Activated CD4-positive, alpha-beta T cell treated with anti-CD3 and anti-CD28 coated beads, Interleukin-2, amount 50 U/mL, for 24 hours (primary cell): ENCODE results near the gene KLHDC8A.
"Not testable (repeated sequence)": the region's sequence is repeated elsewhere in the genome, so short reads cannot be mapped to it uniquely, and the experiment has no call there.

Experiments
- DNase-seq, 2 donors: peaks; one replicate each; pipeline ENCODE4 v3.0.0-alpha.2; 2020; ENCODE audit warnings: low read depth in 1 of 2, low spot score in 1 of 2

Gene KLHDC8A, protein sequence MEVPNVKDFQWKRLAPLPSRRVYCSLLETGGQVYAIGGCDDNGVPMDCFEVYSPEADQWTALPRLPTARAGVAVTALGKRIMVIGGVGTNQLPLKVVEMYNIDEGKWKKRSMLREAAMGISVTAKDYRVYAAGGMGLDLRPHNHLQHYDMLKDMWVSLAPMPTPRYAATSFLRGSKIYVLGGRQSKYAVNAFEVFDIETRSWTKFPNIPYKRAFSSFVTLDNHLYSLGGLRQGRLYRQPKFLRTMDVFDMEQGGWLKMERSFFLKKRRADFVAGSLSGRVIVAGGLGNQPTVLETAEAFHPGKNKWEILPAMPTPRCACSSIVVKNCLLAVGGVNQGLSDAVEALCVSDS

DNA sequence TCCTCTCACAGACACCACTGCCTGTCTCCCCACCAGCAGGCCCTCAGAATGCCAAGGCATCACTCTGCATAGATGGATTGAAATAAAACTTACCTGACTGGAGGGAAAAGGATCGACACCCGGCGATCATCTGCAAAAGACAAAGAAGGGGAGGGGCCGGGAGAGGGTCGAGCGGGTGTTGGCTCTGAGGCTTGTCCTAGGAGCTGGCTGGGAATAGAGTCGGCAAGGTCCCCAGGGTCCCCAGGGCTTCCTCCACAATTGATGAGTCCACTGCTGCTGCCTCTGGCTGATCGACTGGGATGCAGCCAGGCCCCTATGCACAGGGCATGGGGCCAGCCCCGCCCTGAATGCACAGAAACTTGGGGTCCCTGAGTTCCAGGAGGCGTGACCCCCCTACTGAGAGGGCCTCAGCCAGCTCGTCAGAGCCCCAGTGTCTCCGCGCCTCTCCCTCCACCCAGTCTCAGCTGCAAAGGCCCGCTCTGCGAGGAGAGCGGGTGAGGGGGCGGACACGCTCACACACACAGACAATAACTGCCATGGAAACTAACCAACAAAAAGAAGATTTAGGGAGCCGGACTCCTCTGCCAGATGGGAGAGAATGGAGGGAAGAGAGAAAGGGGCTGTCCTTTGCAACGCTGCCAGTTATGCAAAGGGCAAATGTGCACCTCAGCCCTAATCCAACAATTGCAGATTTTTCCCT is at the start of gene KLHDC8A:
Gene KLHDC8A, minus strand, starts transcription at position 483 of the 700 bp plus-strand sequence. CDS start 13,318 bp downstream, outside the sequence.
- no peak for DNase-seq

DNA sequence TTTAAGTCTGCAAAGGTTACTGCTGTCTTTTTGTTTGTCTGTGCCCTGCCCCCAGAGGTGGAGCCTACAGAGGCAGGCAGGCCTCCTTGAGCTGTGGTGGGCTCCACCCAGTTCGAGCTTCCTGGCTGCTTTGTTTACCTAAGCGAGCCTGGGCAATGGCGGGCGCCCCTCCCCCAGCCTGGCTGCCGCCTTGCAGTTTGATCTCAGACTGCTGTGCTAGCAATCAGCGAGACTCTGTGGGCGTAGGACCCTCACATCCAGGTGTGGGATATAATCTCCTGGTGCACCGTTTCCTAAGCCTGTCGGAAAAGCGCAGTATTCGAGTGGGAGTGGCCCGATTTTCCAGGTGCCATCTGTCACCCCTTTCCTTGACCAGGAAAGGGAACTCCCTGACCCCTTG is 49.5 kb upstream of the KLHDC8A start:
- not testable (repeated sequence) for DNase-seq

DNA sequence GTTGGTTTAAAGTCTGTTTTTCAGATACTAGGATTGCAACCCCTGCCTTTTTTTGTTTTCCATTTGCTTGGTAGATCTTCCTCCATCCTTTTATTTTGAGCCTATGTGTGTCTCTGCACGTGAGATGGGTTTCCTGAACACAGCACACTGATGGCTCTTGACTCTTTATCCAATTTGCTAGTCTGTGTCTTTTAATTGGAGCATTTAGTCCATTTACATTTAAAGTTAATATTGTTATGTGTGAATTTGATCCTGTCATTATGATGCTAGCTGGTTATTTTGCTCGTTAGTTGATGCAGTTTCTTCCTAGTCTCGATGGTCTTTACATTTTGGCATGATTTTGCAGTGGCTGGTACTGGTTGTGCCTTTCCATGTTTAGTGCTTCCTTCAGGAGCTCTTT is 47.8 kb upstream of the KLHDC8A start:
- DNase-seq = not testable (repeated sequence)

DNA sequence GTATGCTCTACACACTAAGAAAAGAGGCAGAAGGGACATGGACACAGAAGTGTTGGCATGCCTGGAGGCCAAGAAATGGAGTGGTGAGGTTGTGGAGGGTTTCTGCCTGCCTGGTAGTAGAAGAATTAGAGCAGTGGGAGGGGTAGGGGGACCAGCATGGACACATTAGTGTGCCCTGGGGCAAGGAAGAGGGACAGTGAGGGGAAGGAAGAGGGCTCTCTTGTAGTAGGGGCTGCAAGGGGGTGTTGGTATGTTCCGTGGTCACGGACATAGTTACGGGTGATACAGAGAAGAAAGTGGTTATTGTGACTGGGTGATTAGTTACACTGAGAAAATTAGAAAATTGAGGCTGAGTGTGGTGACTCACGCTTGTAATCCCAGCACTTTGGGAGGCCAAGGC is 41.9 kb upstream of the KLHDC8A start:
- no peak for DNase-seq

DNA sequence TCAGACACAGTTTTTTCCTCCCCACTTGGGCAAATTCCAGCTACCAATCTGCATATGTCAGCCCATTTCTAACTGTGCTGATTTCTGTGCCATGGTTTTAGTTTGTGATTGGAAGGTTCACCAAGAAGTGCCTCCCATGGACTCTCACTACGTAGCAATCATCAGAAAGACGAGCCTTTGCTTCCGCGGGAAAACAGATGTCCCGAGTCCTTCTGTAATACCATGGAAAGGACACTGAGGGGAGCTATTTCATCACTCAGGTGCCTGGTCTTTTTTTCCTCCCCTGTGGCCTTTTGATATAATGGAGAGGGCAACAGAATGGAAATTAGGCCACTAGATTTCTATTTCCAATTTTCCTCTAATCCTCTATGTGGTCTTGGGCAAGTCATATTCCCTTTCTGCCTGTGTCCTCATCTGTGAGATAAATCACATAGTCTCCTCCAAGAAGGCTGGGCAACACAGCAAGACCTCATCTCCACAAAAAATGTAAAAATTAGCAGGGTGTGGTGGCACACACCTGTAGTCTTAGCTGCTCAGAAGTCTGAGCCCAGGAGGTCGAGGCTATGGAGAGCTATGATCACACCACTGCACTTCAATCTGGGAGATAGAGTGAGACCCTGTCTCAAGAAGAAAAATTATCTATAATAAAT is 40.4 kb upstream of the KLHDC8A start:
- peak in 1 of 2 donors; percentile 5 for DNase-seq

DNA sequence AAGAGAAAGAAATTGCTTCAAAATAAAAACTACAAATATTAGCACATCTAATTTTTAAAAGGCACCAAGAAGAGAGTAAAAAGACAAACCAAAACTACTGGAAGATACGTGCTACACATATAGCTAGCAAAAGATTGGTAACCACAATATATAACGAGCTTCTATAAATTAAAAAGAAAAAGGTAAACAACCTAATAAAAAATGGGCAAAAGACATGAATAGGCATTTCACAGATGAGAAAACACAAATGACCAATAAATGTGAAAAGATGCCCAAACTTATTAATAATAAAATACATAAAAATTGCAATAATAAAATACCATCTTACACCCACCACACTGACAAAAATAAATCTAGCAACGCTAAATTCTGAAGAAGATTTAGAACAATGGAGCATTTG is 38.9 kb upstream of the KLHDC8A start:
- DNase-seq = no peak

DNA sequence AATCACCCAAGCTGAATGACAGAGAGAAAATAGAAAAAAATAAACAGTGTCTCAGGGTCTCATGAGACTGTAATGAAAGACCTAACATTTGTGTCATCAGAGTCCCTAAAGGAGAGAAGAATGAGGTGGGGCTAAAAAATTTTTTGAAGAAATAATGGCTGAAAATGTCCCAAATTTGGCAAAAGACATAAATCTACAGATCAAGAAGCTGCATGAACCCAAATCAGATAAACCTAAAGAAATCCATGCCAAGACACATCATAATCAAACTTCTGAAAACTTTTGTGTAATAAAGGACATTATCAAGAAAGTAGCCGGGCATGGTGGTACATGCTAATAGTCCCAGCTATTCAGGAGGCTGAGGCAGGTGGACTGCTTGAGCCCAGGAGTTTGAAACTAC is 35.9 kb upstream of the KLHDC8A start:
- no peak for DNase-seq

DNA sequence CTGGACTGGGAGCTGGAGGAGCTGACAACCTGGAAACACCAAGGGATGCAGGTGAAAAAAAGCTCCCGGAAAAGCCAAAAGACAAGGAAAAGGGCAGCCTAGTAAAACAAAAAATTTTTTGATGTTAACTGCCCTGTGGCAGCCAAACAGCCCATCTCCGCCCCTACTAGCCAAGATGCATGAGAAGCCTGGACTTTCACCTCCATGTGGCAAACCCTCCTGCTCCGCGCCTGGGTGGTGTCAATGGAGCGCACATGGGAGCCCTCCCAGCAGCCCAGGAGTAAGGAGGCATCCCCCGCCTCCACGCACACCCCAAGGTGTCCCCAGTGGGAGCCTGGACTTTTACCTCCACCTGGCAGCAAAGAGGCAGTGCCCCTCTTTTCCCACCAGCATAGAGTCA is 34.7 kb upstream of the KLHDC8A start:
- DNase-seq = no peak

DNA sequence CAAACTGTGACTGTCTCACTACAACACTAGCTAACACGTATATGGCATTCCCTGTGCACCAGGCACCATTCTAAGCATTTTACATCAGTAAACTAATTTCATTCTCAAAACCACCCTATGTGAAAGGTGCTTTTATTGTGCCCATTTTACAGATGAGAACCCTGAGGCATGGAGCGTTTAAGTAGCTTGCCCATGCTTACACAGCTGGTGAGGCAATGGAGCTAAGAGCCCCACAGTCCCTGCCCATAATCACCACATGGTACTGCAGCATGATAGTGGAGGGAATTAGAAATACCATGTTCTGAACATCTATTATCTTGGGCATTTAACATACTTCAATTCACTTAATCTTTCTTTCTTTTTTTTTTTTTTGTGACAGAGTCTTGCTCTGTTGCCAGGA is 31.1 kb upstream of the KLHDC8A start:
- DNase-seq = no peak

DNA sequence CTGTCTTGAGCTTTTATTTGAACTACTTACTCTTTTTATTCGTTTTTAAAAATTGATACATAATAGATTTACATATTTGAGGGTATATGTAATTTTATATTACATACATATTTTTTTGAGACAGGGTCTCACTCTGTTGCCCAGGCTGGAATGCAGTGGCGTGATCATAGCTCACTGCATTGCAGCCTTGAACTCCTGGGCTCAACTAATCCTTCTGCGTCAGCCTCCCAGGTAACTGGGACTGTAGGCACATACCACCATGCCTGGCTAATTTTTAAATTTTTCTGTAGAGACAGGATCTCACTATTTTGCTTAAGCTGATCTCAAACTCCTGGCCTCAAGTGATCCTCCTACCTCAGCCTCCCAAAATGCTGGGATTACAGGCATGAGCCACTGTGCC is 26.3 kb upstream of the KLHDC8A start:
- not testable (repeated sequence) for DNase-seq

DNA sequence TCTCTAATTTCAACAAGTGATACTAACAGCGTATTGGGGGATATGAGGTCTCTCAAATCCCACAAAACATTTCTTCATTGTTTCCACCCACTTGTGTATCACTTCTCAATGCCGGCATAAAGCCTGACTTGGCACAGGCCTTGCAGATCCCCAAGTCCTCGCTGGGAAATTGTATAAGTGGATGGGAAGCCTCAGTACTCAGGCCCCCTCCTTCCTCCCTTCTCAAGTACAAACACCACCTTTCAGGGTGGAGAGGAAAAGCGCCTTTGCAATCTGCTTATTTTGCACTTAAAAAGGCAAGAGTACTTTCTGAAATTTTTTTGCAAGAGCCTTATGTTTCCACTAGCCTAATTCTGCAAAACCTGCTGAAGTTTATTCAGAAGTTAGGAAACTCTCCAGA is 25.8 kb upstream of the KLHDC8A start:
- DNase-seq = no peak

DNA sequence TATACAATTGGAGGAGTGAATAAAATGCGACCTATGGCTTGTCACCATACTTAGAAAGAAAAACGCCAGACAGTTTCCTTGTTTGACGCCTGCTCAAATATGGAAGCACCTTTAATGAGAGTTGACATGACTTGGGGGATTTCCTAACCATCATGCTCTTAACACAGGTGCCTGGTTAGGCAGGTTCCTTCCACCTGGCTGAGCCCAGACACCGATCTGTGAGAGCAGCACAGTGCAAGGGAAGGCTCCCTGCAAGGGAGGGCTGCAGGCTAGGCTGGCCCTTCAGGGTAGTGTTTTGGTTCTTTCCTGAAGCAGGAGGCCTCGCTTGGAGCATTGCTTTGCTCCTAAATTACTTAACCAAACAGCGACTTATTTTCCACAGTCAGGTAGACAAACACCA is 24.6 kb upstream of the KLHDC8A start:
- no peak for DNase-seq

DNA sequence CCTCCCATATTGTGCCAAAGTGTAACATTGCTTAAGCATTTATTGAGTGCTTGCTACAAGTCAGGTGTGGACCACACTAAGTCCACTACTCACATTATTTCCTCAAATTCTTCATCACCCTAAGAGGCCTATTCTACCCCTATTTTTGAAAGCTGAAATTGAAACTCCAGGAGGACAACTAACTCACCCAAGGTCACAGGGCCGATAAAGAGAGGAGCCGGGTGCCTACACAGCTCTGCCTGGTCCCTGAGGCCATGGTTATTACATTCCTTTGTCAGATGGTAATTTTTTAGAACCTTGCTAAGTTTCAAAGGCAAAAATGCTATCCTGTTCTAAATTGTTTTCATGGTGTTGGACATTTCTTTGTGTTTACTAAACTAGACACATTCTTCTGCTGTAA is 24.2 kb upstream of the KLHDC8A start:
- DNase-seq = no peak

DNA sequence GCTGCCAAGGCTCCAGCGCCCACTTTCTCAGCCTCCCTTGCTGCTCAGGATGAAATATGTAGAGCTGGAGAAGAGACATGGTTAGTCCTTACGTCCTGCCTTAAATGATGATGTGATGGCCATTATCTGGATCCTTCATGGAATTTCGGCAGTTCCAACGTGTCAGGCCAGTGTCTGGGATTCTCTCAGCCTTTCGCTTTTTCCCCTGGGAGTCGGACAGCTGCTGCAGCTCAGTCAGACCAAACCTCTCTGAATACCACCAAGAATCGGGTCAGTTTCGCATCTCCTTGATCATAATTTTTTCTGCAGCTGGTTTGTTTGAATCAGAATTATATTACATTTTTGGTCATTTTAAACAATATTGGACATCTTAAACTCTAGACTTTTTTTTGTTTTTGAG is 22.3 kb upstream of the KLHDC8A start:
- DNase-seq = no peak

DNA sequence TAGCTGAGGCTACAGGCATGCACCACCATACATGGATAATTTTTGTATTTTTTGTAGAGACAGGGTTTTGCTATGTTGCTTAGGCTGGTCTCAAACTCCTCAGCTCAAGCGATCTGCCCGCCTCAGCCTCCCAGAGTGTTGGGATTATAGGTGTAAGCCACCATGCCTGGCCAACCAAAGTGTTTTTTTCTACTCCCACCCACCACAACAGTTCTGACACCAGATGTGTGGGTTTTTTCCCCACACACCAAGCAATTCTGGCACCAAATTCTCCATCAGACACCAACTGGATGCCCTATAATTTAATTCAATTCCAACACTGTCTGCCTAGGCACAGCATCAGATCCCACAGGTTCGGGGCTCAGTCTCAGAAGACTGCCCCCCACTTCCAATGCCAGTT is 20.6 kb upstream of the KLHDC8A start:
- DNase-seq = no peak

DNA sequence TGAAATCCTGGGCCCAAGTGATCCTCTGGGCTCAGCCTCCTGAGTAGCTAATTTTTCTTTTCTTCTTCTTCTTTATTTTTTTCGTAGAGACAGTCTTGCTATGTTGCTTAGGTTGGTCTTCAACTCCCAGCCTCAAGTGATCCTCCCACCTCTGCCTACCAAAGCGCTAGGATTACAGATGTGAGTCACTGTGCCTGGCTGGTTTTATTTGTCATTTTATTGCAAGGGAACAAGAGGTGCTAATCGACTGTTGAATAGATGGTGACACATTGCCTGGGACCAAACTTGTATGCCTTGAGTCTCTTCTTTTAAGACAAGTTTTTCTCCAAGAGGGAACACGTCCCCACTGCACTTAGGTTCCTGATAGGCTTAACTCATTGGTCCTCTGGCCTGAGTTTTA is 20.0 kb upstream of the KLHDC8A start:
- no peak for DNase-seq

DNA sequence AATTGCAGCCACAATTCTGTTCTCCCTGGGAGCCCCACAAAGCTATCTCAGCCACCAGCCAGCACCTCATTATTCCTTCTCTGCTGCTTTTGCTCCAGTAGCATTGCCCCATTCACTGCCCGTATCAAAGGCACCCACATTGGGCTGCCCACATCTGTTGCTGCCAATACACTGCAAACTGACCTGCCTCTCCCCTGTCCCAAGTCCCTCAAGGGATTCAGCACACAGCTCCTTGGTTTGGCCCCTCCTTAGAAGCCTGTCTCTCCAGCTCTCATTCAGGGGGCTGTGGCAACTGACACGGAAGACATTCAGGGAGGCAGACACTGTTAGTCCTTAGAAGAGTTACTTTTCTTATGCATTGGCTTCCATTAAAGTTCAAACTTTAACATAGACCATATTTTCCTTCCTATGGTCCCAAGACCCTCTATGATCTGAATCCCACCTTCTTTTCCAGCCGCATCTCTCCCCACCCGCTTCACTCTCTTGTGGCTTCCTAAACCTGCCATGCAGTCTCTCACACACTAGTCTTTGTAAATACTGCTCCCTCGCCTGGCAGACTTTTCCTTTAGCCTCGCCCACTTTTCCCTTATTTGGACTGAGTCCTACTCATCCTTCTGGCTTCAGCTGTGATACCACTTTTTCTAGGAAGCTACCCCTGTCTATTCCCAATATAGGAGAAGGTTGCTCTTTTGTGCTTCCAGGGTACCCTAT is 19.3 kb upstream of the KLHDC8A start:
- DNase-seq = no peak

DNA sequence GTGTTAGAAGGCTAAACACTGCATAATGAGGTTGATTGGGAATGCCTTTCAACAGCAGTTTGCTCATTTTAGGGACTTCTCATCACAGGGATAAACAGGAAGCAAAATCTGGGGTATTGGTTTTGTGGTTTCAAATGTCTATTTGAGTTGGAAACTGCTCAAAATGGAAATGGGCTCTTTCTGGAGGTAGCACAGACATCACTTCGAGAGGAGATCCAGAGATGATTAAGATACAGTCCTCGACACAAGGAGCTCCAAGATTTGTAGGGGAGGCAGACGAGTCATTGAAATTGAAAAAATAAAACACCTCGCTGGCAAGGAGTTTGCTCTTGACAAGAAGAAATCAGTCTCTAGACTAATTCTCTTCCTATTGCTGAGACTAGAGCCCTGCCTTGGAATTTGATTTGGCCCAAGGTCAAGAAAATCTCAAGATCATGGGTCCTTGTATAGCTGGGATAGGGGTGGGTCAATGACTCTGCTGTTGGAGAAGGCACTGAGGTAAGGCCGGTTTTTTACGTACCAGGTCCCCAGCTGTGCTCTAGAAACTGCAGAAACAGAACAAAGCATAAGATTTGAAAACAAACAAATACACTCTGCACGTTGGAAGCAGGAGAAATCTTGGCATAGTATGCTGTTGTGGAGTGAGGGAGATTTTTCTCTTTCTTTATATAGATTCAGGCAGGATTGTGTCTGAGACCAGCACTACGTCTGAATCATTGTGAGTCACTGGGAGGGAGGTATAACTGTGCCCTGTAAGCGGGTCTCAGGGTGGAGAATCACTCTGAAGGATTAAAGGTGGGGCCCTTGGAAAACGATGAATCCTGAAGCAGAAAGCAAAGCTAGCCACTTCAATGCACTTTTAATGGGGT is 17.7 kb upstream of the KLHDC8A start:
- DNase-seq = no peak

DNA sequence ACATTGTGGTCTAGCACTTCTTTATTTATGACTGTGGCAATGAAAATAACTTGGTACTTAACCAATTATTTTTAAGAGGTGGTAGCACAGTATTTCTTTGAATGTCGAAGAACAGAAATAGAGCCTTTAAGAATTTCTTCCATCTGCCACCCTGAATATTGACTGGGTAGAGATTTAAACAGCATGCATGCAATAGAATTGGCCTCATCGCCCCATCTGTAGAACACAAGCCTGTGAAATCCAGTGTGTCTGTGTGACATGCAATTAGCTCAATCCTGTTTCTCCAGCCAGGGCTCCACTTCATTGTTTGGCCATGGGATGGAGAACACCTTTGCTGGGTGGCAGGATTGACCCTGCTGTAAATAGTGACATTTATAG is 17.1 kb upstream of the KLHDC8A start:
- no peak for DNase-seq

DNA sequence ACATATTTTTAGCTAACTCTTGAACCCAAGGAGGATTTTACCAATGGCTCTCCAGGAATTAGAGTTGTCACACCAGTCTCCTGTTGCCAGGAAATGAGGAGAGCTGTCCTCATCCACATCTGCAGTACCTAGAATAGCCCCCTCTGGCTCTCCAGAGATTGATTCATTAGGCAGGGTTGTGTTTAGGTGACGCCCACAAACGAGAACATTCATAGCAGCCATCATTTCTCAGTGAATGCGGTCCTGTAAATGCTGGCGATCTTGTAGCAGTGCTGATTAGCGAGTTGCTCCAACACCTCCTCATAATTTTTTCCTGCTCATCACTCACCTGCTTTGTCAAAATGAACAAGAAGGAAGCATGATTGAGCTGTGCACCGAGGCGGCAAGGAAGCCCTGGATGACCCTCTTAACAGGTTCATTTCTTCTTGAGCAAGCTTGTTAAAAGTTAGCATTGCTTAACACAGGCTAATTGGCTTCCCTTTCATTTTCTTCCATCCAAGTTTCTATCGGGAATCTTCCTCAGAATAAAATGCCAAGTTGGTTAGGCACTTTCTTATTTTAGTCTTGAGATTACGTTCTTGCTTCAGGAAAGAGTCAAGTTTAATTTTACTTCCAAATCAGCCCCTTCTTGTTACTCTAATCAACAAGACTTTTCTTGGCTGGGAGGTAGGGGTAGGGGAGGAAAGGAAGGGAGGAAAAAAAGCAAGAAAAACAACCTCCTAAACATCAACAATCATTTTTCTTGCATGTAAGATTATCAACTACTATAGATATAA is 16.5 kb upstream of the KLHDC8A start:
- DNase-seq = no peak
